Smooth muscle cell (in vitro differentiated cells): ENCODE data around the gene SPDYE16. TPM values are rescaled to one million over a fixed set of nuclear protein-coding genes. Genes with fewer than 3 reads are reported as not detected.
"Not testable (repeated sequence)": the region's sequence is repeated elsewhere in the genome, so short reads cannot be mapped to it uniquely, and the experiment has no call there.

ENCODE experiments used
- DNase-seq: peaks from one replicate; lab custom pipeline; 2025; ENCODE audit not compliant: unreplicated experiment; lab: John Stamatoyannopoulos, UW
- H2AFZ ChIP-seq: fragments of 200-600 bp; sonication (generic); 2 replicates; pipeline ENCODE4 v1.6.0; 2016; ENCODE audit warnings: antibody characterized with exemption, low read depth, mild to moderate bottlenecking
- H3F3A ChIP-seq: fragments of 200-600 bp; sonication (generic); 2 replicates; pipeline ENCODE4 v1.6.0; 2017; ENCODE audit warnings: antibody characterized with exemption, low read depth
- H3K27ac ChIP-seq: fragments of 200-600 bp; sonication (generic); 2 replicates; pipeline ENCODE4 v1.5.1; 2016; ENCODE audit warnings: low read depth, mild to moderate bottlenecking
- H3K27me3 ChIP-seq: fragments of 200-600 bp; sonication (generic); 2 replicates; pipeline ENCODE4 v1.6.1; 2016; ENCODE audit warnings: low read depth, mild to moderate bottlenecking
- H3K36me3 ChIP-seq: fragments of 200-600 bp; sonication (generic); 2 replicates; pipeline ENCODE4 v1.5.1; 2016; ENCODE audit warnings: low read depth
- H3K4me1 ChIP-seq: fragments of 200-600 bp; sonication (generic); 2 replicates; pipeline ENCODE4 v1.5.1; 2016; ENCODE audit warnings: low read depth
- H3K4me2 ChIP-seq: fragments of 200-600 bp; sonication (generic); 2 replicates; pipeline ENCODE4 v1.6.0; 2016; ENCODE audit warnings: mild to moderate bottlenecking
- H3K4me3 ChIP-seq: fragments of 200-600 bp; sonication (generic); 2 replicates; pipeline ENCODE4 v1.5.1; 2016; ENCODE audit warnings: mild to moderate bottlenecking
- H3K79me2 ChIP-seq: fragments of 200-600 bp; sonication (generic); 2 replicates; pipeline ENCODE4 v1.6.0; 2016; ENCODE audit warnings: low read depth, mild to moderate bottlenecking
- H3K9ac ChIP-seq: fragments of 200-600 bp; sonication (generic); 2 replicates; pipeline ENCODE4 v1.6.0; 2016; ENCODE audit warnings: low read depth
- H3K9me3 ChIP-seq: fragments of 200-600 bp; sonication (generic); replicated peaks from 2 replicates; pipeline ENCODE4 v1.5.1; 2016; ENCODE audit warnings: low read depth
- H4K20me1 ChIP-seq: fragments of 200-600 bp; sonication (generic); 2 replicates; pipeline ENCODE4 v1.6.0; 2016; ENCODE audit warnings: low read depth
- WGBS: methylation state at CpG from one replicate; pipeline ENCODE4 v1.1.7; 2016; ENCODE audit warnings: low lambda C conversion rate; 5-methylcytosine and 5-hydroxymethylcytosine counted together
- polyA plus RNA-seq: library from polyadenylated mRNA; unstranded; fragments of >200 nt; fragmentation: Nextera tagmentation; extraction: Ambion mirVana; gene quantifications from 2 replicates; pipeline ENCODE4 v1.2.1, GENCODE V29; 2016
- total RNA-seq: library from RNA; depleted of rRNA; stranded (reverse); fragments of >200 nt; gene quantifications from 2 replicates; pipeline ENCODE4 v1.2.3, GENCODE V29; 2014
- TF ChIP-seq, protein P1 (sequence below): fragments of 200-600 bp; sonication (generic); IDR thresholded peaks from 2 replicates; pipeline ENCODE4 v1.5.1; 2017; ENCODE audit warnings: borderline replicate concordance, mild to moderate bottlenecking, antibody characterized with exemption; ENCODE audit not compliant: insufficient read depth, poor library complexity, severe bottlenecking

SPDYE16 gene
- total and polyA plus RNA-seq, 2 experiments from 2014 or later, result not detected

DNA sequence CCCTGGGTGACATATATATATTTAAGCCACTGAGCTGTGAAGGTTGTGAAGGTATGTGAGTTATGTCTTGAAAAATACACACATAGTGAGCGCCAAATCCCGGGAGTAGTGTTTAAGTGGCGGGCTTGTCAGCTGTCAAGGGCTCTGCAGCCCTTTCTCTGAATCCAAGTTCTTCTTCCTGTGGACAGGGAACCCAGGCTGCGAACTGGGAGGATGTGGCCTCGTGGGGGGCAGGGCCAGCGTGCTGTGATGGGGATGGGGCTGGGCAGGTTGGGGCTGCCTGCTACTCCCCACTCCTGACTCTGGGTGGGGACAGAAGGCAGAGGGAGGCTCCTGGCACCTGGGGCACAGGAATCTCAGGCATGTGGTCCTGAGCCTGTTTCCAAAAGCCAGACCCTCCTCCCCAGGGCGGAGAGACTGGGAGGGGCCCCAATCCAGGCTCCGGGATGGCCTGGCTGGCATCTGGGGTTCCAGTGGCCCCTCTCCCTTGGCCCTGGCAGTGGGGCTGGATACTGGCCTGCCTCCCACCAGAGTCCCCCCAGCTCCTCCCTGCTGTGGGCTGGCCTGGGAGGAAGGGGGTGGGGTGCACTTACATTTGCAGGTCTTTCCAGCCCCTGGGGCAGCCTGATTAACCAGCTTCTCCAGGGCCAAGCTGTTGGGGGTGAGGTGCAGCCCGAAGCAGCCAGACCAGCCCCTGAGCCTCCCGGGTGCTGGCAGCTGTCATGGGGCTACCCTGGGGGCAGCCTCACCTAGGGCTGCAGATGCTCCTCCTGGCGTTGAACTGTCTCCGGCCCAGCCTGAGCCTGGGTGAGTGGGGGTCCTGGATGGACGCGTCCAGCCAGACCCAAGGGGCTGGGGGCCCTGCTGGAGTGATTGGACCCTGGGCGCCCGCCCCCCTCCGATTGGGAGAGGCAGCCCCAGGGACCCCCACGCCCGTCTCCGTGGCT, 32.9 kb downstream of the SPDYE16 start, which contains the start of gene UPK3B:
UPK3B (plus strand) TSS at position 622 of the 947 bp plus-strand sequence; CDS start at position 723, 101 bp downstream.
- no peak for DNase-seq
- Histone ChIP-seq H2AFZ (no peak within 1 kb of the TSS), H4K20me1 (no peaks in the 10 kb centered on the region), H3K9ac (no peak within 1 kb of the TSS), H3K27ac (no peak within 1 kb of the TSS), H3K27me3 (no peaks in the 10 kb centered on the region), H3K9me3 (no peaks in the 10 kb centered on the region), H3K4me1 (peaks cover 9% of the 10 kb centered on the region), H3K79me2 (no peaks in the 10 kb centered on the region), H3F3A (no peaks in the 10 kb centered on the region), H3K4me3 (no peak within 1 kb of the TSS), H3K4me2 (no peak within 1 kb of the TSS), H3K36me3 (no peaks in the 10 kb centered on the region)
- 46% methylated on average over 17 of the region's 20 CpGs for WGBS
- TF ChIP-seq, protein P1, sequence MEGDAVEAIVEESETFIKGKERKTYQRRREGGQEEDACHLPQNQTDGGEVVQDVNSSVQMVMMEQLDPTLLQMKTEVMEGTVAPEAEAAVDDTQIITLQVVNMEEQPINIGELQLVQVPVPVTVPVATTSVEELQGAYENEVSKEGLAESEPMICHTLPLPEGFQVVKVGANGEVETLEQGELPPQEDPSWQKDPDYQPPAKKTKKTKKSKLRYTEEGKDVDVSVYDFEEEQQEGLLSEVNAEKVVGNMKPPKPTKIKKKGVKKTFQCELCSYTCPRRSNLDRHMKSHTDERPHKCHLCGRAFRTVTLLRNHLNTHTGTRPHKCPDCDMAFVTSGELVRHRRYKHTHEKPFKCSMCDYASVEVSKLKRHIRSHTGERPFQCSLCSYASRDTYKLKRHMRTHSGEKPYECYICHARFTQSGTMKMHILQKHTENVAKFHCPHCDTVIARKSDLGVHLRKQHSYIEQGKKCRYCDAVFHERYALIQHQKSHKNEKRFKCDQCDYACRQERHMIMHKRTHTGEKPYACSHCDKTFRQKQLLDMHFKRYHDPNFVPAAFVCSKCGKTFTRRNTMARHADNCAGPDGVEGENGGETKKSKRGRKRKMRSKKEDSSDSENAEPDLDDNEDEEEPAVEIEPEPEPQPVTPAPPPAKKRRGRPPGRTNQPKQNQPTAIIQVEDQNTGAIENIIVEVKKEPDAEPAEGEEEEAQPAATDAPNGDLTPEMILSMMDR, result no peak

DNA sequence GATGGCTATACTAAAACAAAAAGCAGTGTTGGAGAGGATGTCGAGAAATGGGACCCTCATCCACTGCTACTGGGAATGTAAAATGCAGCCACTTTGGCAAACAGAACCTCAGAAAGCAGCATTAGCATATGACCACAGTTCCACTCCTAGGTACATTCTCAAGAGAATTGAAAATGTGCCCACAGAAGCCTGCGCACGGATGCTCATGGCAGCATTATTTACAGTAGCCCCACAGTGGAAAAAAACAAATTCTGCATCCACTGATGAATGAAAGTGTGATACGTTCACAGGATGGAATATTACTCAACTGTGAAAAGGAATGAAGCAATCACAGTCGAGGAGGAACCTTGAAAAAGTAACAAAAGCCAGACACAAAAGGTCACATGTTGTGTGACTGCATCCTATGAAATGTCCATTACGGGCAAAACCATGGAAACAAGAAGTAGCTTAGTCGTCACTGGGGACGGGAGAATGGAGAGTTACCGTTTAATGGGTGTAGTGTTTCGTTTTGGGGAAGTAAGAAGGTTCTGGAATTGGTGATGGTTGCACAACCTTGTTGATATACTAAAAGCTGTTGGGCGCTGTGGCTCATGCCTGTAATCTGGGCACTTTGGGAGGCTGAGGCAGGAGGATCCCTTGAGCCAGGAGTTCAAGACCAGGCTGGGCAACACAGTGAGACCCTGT, 35.2 kb downstream of the SPDYE16 start:
- no peak for DNase-seq
- H3K79me2 ChIP-seq, result no peaks in the 10 kb centered on the region
- no peaks in the 10 kb centered on the region for H3K9me3 ChIP-seq
- TF ChIP-seq, protein P1, result no peak
- H3K27ac ChIP-seq, result no peak overlapping the region
- H3K27me3 ChIP-seq, result no peaks in the 10 kb centered on the region
- 94% methylated on average over 11 of the region's 11 CpGs for WGBS
- H3K4me3 ChIP-seq, result no peak overlapping the region
- no peak overlapping the region for H2AFZ ChIP-seq
- no peaks in the 10 kb centered on the region for H3K36me3 ChIP-seq
- H3K4me1 ChIP-seq, result peaks cover 9% of the 10 kb centered on the region
- no peaks in the 10 kb centered on the region for H4K20me1 ChIP-seq
- H3K9ac ChIP-seq, result no peak overlapping the region
- H3K4me2 ChIP-seq, result no peak overlapping the region
- no peaks in the 10 kb centered on the region for H3F3A ChIP-seq

DNA sequence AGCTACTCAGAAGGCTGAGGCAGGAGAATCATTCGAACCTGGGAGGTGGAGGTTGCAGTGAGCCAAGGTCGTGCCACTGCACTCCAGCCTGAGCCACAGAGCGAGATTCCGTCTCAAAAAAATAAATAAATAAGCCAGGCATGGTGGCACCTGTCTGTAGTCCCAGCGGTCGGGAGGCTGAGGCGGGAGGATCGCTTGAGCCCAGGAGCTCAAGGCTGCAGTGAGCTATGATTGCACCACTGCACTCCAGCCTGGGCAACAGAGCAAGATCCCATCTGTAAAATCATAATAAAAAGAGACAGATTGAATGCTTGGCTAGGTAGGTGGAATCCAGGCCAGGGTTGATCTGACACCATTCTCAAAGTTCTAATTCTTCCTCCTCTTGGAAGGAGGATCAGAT, 36.5 kb downstream of the SPDYE16 start:
- not testable (repeated sequence) for H3K9me3 ChIP-seq, DNase-seq, H3F3A ChIP-seq, H3K9ac ChIP-seq, H3K4me1 ChIP-seq, H3K36me3 ChIP-seq, H2AFZ ChIP-seq, H3K4me3 ChIP-seq, H3K79me2 ChIP-seq, H3K27me3 ChIP-seq, H3K4me2 ChIP-seq, H3K27ac ChIP-seq, H4K20me1 ChIP-seq
- 97% methylated on average over 8 of the region's 8 CpGs for WGBS

DNA sequence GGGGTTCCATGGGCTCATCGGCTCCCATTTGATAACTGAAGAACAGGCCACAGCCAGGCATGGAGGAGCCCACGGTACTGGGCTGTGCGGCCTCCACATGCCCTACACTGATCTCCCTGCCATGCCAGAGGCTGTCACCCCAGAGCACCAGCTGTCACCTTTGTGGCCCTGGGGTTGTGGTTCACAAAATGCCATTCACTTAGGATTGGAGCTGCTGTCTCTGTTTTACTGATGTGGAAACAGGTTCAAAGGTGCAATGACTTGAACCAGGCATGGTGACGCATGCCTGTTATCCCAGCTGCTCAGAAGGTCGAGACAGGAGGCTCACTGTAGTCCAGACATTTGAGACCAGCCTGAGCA, 37.0 kb downstream of the SPDYE16 start:
- Histone ChIP-seq H3K9ac (no peak overlapping the region), H3K27ac (no peak overlapping the region), H3K36me3 (no peaks in the 10 kb centered on the region), H4K20me1 (no peaks in the 10 kb centered on the region), H3K4me3 (no peak overlapping the region), H3K9me3 (no peaks in the 10 kb centered on the region), H3K27me3 (no peaks in the 10 kb centered on the region), H3F3A (no peaks in the 10 kb centered on the region), H3K79me2 (no peaks in the 10 kb centered on the region), H2AFZ (no peak overlapping the region), H3K4me1 (peaks cover 9% of the 10 kb centered on the region), H3K4me2 (no peak overlapping the region)
- 97% methylated on average over 5 of the region's 5 CpGs for WGBS
- no peak for DNase-seq
- TF ChIP-seq, protein P1, result no peak
